Measurements from ENCODE around the gene ATP6V1F. TPM values are rescaled to one million over a fixed set of nuclear protein-coding genes. Genes with fewer than 3 reads are reported as not detected.

Gene ATP6V1F
- total RNA-seq, 1 experiment from 2014 or later, result 125 TPM

DNA sequence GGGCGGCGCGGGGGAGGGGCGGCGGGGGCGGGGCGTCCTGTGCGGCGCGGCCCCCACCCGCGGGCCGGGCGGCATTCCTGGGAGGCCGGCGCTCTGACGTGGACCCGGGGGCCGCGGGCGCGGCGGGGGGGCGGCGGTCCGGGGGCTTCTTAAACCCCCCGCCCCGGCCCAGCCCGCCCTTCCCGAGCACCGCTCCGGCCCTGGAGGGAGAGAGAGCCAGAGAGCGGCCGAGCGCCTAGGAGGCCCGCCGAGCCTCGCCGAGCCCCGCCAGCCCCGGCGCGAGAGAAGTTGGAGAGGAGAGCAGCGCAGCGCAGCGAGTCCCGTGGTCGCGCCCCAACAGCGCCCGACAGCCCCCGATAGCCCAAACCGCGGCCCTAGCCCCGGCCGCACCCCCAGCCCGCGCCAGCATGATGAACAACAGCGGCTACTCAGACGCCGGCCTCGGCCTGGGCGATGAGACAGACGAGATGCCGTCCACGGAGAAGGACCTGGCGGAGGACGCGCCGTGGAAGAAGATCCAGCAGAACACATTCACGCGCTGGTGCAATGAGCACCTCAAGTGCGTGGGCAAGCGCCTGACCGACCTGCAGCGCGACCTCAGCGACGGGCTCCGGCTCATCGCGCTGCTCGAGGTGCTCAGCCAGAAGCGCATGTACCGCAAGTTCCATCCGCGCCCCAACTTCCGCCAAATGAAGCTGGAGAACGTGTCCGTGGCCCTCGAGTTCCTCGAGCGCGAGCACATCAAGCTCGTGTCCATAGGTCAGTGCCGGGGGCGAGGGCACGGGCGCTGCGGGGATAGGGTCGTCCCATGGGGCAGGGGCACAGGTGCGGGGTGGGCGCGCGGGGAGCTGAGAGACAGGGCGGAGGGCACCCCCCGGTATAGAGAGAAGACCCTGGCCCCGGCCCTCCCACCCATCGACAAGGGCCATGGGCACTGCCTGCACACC is 32.2 kb upstream of the ATP6V1F start, which contains the start of gene FLNC:
TSS of gene FLNC (plus strand) at position 176 of the 947 bp plus-strand sequence. CDS start at position 408, 232 bp downstream.
- Mint-ChIP-seq H3K36me3 (ENCODE audit: insufficient read depth, unreplicated experiment) (no peaks in the 10 kb centered on the region), H3K27me3 (ENCODE audit: insufficient read depth, unreplicated experiment) (peaks cover 11% of the 10 kb centered on the region), H3K4me3 (ENCODE audit: unreplicated experiment) (peak within 1 kb of the TSS; percentile 58), H3K9me3 (ENCODE audit: unreplicated experiment) (no peaks in the 10 kb centered on the region), H3K27ac (ENCODE audit: low read depth, unreplicated experiment) (no peak within 1 kb of the TSS), H3K4me1 (ENCODE audit: insufficient read depth, unreplicated experiment) (no peaks in the 10 kb centered on the region)
- intact Hi-C loops (cut with micrococcal nuclease), result no loop called here
- ChIA-PET POLR2A (no interaction called here), CTCF (interaction anchor here (0.6 to 0.7 kb wide), 2 partner anchors 73 to 92 kb away, joined by 3 read pairs; no protein-coding TSS in a partner anchor)
- BruUV-seq (replicated peaks), result no TSS peak
- peak; percentile 21 for DNase-seq (ENCODE audit: unreplicated experiment)
- TF ChIP-seq, protein P1, sequence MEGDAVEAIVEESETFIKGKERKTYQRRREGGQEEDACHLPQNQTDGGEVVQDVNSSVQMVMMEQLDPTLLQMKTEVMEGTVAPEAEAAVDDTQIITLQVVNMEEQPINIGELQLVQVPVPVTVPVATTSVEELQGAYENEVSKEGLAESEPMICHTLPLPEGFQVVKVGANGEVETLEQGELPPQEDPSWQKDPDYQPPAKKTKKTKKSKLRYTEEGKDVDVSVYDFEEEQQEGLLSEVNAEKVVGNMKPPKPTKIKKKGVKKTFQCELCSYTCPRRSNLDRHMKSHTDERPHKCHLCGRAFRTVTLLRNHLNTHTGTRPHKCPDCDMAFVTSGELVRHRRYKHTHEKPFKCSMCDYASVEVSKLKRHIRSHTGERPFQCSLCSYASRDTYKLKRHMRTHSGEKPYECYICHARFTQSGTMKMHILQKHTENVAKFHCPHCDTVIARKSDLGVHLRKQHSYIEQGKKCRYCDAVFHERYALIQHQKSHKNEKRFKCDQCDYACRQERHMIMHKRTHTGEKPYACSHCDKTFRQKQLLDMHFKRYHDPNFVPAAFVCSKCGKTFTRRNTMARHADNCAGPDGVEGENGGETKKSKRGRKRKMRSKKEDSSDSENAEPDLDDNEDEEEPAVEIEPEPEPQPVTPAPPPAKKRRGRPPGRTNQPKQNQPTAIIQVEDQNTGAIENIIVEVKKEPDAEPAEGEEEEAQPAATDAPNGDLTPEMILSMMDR (IDR thresholded peaks at IDR 0.05; ENCODE audit: unreplicated experiment), result no peak

DNA sequence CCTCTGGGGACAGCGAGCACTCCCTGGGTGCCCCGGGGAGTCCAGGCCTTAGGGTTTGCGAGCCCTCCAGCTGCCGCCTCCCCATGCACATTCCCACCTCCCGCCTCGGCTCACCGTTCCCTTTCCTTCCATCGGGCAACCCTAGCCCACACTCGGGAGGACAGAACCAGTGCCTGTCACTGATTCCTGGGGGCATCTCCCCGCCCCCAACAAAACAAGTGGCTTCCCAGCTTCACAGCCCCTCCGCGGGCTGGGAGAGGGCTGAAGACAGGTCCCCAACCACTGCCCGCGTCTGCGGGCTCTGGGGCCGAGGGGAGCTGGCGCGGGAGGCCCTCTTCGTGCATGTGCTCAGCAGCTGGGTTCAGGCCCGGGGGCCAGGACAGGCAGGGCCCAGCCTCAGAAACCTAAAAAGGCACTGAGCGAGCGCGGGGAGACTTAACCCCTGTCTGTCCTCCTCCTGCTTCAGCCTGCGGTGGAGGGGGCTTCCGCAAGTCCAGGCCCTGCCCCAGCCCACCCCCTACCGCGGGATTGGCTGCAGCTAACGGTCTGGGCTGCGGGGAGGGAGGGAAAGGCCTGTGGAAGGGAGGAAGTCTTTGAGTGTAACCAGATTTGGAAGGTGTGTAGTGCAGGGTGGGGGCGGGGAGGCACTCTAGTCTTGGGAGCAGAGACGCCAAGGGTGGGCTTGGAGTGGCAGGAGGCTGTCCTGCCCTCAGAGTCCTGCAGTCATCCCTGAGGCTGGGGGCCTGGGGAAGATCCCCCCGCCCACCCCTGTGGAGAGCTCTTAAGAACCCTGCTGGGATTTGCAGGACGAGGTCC is 31.3 kb upstream of the ATP6V1F start:
- peaks cover 11% of the 10 kb centered on the region for H3K27me3 Mint-ChIP-seq (ENCODE audit: insufficient read depth, unreplicated experiment)
- intact Hi-C loops (cut with micrococcal nuclease), result no loop called here
- no peak overlapping the region for H3K27ac Mint-ChIP-seq (ENCODE audit: low read depth, unreplicated experiment)
- H3K36me3 Mint-ChIP-seq (ENCODE audit: insufficient read depth, unreplicated experiment), result no peaks in the 10 kb centered on the region
- no peaks in the 10 kb centered on the region for H3K4me1 Mint-ChIP-seq (ENCODE audit: insufficient read depth, unreplicated experiment)
- no peak overlapping the region for H3K4me3 Mint-ChIP-seq (ENCODE audit: unreplicated experiment)
- H3K9me3 Mint-ChIP-seq (ENCODE audit: unreplicated experiment), result no peaks in the 10 kb centered on the region
- POLR2A ChIA-PET, result interaction anchor here (0.7 kb wide), 1 partner anchor 158 kb away, joined by 3 read pairs; no protein-coding TSS in a partner anchor
- TF ChIP-seq, protein P1 (IDR thresholded peaks at IDR 0.05; ENCODE audit: unreplicated experiment), result no peak
- BruUV-seq (replicated peaks), result no TSS peak
- DNase-seq (ENCODE audit: unreplicated experiment), result no peak
- CTCF ChIA-PET, result interaction anchor here (0.6 to 1.5 kb wide), 6 partner anchors 15 to 260 kb away, joined by 3 to 5 read pairs (median 3); no protein-coding TSS in a partner anchor

DNA sequence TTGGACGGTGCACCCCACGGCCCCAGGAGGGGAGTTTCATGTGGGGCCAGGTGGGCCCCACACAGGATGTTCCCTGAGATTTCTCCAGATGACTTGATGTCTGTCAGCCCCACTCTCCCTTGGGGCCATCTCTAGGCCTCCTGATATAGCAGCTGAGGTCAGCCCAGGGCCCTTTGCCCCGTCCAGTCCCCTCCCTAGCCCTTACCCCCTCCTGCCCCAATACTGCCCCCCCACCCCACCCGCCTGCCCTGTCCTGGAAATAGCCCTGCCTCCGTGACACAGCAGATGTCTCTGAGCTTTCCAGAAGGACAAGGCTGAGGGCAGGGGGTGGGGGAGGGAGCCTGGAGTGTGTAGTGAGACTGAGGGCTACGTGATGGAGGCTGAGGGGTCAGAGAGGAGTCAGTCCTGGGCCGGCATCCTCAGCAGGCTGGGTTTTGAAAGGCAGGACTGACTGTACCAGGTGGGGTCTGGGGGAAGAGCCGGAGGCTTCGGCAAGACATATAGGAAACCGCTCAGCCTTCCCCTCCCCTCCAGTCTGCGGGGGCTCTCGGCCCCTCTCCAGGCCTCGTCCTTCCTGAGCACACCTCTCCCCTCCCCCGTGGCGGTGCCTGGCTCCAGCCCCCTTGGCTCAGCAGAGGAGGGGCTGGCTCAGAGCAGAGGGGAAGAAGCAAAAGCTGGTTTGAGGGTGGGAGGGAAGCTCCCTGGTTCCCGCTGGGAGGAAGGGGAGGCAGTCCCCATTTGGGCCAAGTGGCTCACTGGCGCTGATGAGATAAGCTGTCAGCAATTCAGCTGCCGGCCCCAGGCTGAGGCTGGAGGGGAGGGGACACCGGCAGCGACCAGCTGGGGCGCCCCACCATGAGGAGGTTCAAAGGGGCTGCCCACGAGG is 30.4 kb upstream of the ATP6V1F start:
- intact Hi-C loops (cut with micrococcal nuclease), result no loop called here
- Mint-ChIP-seq H3K9me3 (ENCODE audit: unreplicated experiment) (no peaks in the 10 kb centered on the region), H3K27me3 (ENCODE audit: insufficient read depth, unreplicated experiment) (peaks cover 11% of the 10 kb centered on the region), H3K27ac (ENCODE audit: low read depth, unreplicated experiment) (no peak overlapping the region), H3K4me3 (ENCODE audit: unreplicated experiment) (no peak overlapping the region), H3K36me3 (ENCODE audit: insufficient read depth, unreplicated experiment) (no peaks in the 10 kb centered on the region), H3K4me1 (ENCODE audit: insufficient read depth, unreplicated experiment) (no peaks in the 10 kb centered on the region)
- no TSS peak for BruUV-seq (replicated peaks)
- ChIA-PET POLR2A (interaction anchor here (0.7 kb wide), 1 partner anchor 157 kb away, joined by 3 read pairs; no protein-coding TSS in a partner anchor), CTCF (interaction anchor here (0.6 to 1.5 kb wide), 4 partner anchors 15 to 259 kb away, joined by 3 to 5 read pairs (median 4); no protein-coding TSS in a partner anchor)
- DNase-seq (ENCODE audit: unreplicated experiment), result no peak
- TF ChIP-seq, protein P1 (IDR thresholded peaks at IDR 0.05; ENCODE audit: unreplicated experiment), result no peak

Data from MCF 10A (cell line).